ENCODE results near the gene TBC1D22A.

TBC1D22A gene

GRCh38 chr22:46914481-46914880 is 152.0 kb downstream of the TBC1D22A start:
- no peak for FAIRE-seq

- FAIRE-seq = no peak
These were observed 152.8 kb downstream of the TBC1D22A start for GRCh38 chr22:46914916-46915894.

- no peak for FAIRE-seq
These were observed 153.7 kb downstream of the TBC1D22A start for GRCh38 chr22:46915950-46916730.

GRCh38 chr22:46916886-46917770 is 154.7 kb downstream of the TBC1D22A start:
- FAIRE-seq = no peak

GRCh38 chr22:46917771-46918101 is 155.3 kb downstream of the TBC1D22A start:
- no peak for FAIRE-seq

GRCh38 chr22:46918197-46918596 is 155.7 kb downstream of the TBC1D22A start:
- no peak for FAIRE-seq

GRCh38 chr22:46922037-46922436 is 159.6 kb downstream of the TBC1D22A start:
- no peak for FAIRE-seq

- FAIRE-seq = no peak
These were observed 160.9 kb downstream of the TBC1D22A start for GRCh38 chr22:46923394-46923793.

GRCh38 chr22:46925818-46926217 is 163.4 kb downstream of the TBC1D22A start:
- no peak for FAIRE-seq

- no peak for FAIRE-seq
These were observed 166.7 kb downstream of the TBC1D22A start for GRCh38 chr22:46929046-46929709.

GRCh38 chr22:46929710-46930204 is 167.3 kb downstream of the TBC1D22A start:
- FAIRE-seq = no peak

- no peak for FAIRE-seq
These were observed 169.0 kb downstream of the TBC1D22A start for GRCh38 chr22:46931414-46931813.

- FAIRE-seq = no peak
These were observed 169.4 kb downstream of the TBC1D22A start for GRCh38 chr22:46931881-46932280.

GRCh38 chr22:46933040-46933930 is 170.8 kb downstream of the TBC1D22A start:
- FAIRE-seq = no peak

GRCh38 chr22:46934172-46934745 is 171.8 kb downstream of the TBC1D22A start:
- FAIRE-seq = no peak

- FAIRE-seq = no peak
These were observed 172.5 kb downstream of the TBC1D22A start for GRCh38 chr22:46934746-46935491.

- no peak for FAIRE-seq
These were observed 173.3 kb downstream of the TBC1D22A start for GRCh38 chr22:46935506-46936377.

- no peak for FAIRE-seq
These were observed 174.0 kb downstream of the TBC1D22A start for GRCh38 chr22:46936378-46936903.

GRCh38 chr22:46937185-46937584 is 174.7 kb downstream of the TBC1D22A start:
- no peak for FAIRE-seq
